ENCODE data around the gene PSORS1C2.

PSORS1C2 gene

GRCh38 chr6:31125162-31125561, 13.7 kb downstream of the PSORS1C2 start:
- H3K4me3 ChIP-seq (ENCODE audit: severe bottlenecking) = no peak overlapping the region
- H3K36me3 ChIP-seq (ENCODE audit: low read depth) = no peaks in the 10 kb centered on the region
- peaks cover 38% of the 10 kb centered on the region for H3K4me1 ChIP-seq (ENCODE audit: insufficient read depth, poor library complexity, severe bottlenecking)
- H3K27ac ChIP-seq (ENCODE audit: poor library complexity, severe bottlenecking) = peak overlapping the region; percentile 51
- DNase-seq (ENCODE audit: low spot score) (no peak), ATAC-seq (ENCODE audit: low read depth) (peak; percentile 53)
- H3K9me3 ChIP-seq (ENCODE audit: severe bottlenecking) = no peaks in the 10 kb centered on the region
- no peak for TF ChIP-seq CTCF (IDR thresholded peaks at IDR 0.05; ENCODE audit: poor library complexity, severe bottlenecking)
- no peaks in the 10 kb centered on the region for H3K27me3 ChIP-seq (ENCODE audit: insufficient read depth, poor library complexity, severe bottlenecking)

GRCh38 chr6:31122791-31123706, 15.8 kb downstream of the PSORS1C2 start:
- peak; percentile 89 for DNase-seq (ENCODE audit: low spot score)
- Histone ChIP-seq H3K27me3 (ENCODE audit: insufficient read depth, poor library complexity, severe bottlenecking) (no peaks in the 10 kb centered on the region), H3K9me3 (ENCODE audit: severe bottlenecking) (no peaks in the 10 kb centered on the region), H3K36me3 (ENCODE audit: low read depth) (no peaks in the 10 kb centered on the region), H3K4me3 (ENCODE audit: severe bottlenecking) (no peak overlapping the region), H3K27ac (ENCODE audit: poor library complexity, severe bottlenecking) (peak overlapping the region; percentile 51), H3K4me1 (ENCODE audit: insufficient read depth, poor library complexity, severe bottlenecking) (peaks cover 38% of the 10 kb centered on the region)
- TF ChIP-seq CTCF (IDR thresholded peaks at IDR 0.05; ENCODE audit: poor library complexity, severe bottlenecking) = no peak
- ATAC-seq (ENCODE audit: low read depth) = peak; percentile 72

GRCh38 chr6:31121131-31121790, 17.6 kb downstream of the PSORS1C2 start:
- no peaks in the 10 kb centered on the region for H3K9me3 ChIP-seq (ENCODE audit: severe bottlenecking)
- H3K27me3 ChIP-seq (ENCODE audit: insufficient read depth, poor library complexity, severe bottlenecking) = no peaks in the 10 kb centered on the region
- H3K36me3 ChIP-seq (ENCODE audit: low read depth) = no peaks in the 10 kb centered on the region; the same call in 1 of the 2 replicates
- peaks cover 35% of the 10 kb centered on the region for H3K4me1 ChIP-seq (ENCODE audit: insufficient read depth, poor library complexity, severe bottlenecking)
- ATAC-seq (ENCODE audit: low read depth) (no peak), DNase-seq (ENCODE audit: low spot score) (no peak)
- peak overlapping the region; percentile 51 for H3K27ac ChIP-seq (ENCODE audit: poor library complexity, severe bottlenecking)
- no peak overlapping the region for H3K4me3 ChIP-seq (ENCODE audit: severe bottlenecking)
- TF ChIP-seq CTCF (IDR thresholded peaks at IDR 0.05; ENCODE audit: poor library complexity, severe bottlenecking) = no peak

DNA sequence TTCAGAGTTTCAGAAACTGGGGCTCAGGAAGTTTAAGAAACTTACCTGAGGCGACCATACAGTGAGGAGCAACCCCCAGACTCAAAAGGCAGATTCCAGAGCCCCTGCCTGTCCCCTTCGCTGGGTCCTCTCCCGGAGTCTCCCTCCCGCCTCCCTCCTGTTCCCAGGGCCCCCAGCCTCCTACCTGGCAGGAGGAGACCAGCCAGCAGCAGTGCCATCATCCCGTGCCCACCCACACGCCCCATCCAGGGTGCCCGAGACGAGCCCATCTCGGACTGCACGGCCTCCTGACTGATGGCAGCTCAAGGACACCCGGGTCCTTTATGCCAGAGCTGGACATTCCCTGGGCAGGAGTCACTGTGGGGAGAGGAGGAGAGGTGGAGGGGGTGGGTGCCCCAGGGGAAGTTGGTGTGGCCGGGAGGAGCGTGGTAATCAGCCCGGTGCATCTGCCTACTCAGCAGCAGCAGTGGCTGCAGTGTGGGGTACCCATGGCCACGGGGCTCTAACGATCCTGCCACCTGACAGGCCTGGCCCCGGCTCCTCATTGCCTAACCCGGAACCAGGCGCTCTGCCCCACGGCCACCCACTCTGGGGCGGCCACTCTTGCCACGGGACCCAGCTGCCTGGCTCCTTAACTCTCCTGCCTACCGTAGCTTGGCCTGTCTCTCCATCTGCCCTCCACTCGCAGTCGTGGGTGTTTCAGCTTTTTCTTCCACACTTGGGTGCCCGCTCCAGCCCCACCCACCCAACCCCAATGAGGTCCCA, 18.5 kb downstream of the PSORS1C2 start, which contains the start of gene CDSN:
Gene CDSN, minus strand, starts transcription at position 296 of the 765 bp plus-strand sequence. Its CDS starts 27 bp downstream, at position 269.
- no peaks in the 10 kb centered on the region for H3K9me3 ChIP-seq (ENCODE audit: severe bottlenecking)
- no peaks in the 10 kb centered on the region; the same call in 1 of the 2 replicates for H3K36me3 ChIP-seq (ENCODE audit: low read depth)
- no peak for DNase-seq (ENCODE audit: low spot score)
- no peaks in the 10 kb centered on the region for H3K27me3 ChIP-seq (ENCODE audit: insufficient read depth, poor library complexity, severe bottlenecking)
- H3K4me1 ChIP-seq (ENCODE audit: insufficient read depth, poor library complexity, severe bottlenecking) = peaks cover 33% of the 10 kb centered on the region
- no peak for ATAC-seq (ENCODE audit: low read depth)
- peak within 1 kb of the TSS; percentile 51 for H3K27ac ChIP-seq (ENCODE audit: poor library complexity, severe bottlenecking)
- no peak within 1 kb of the TSS for H3K4me3 ChIP-seq (ENCODE audit: severe bottlenecking)
- no peak for TF ChIP-seq CTCF (IDR thresholded peaks at IDR 0.05; ENCODE audit: poor library complexity, severe bottlenecking)

Data from RWPE2 (cell line).